ENCODE data around the gene AMN1. TPM values are rescaled to one million over a fixed set of nuclear protein-coding genes. Genes with fewer than 3 reads are reported as not detected.

AMN1 gene
- total RNA-seq, 2 experiments from 2014 or later: 12.6 to 20.1 TPM

- H3K36me3 ChIP-seq (ENCODE audit: insufficient read depth, low read length): no peaks in the 10 kb centered on the region
- no TSS peak for BruUV-seq (replicated peaks)
- no peaks in the 10 kb centered on the region for H3K9me3 ChIP-seq (ENCODE audit: low read length)
- intact Hi-C loops (cut with micrococcal nuclease; ENCODE audit: unreplicated experiment): loop anchor here (5.0 kb wide), 5 partner anchors 87 to 382 kb away; no protein-coding TSS in a partner anchor
- DNase-seq (ENCODE audit: low spot score): no peak
- TF ChIP-seq CTCF (conservative IDR thresholded peaks at IDR 0.05; ENCODE audit: low read length): no peak
- H4K20me1 ChIP-seq (ENCODE audit: insufficient read depth, low read length): no peaks in the 10 kb centered on the region
- no peak overlapping the region for H3K27ac ChIP-seq (ENCODE audit: low read depth, low read length, poor library complexity, severe bottlenecking)
- H3K4me3 ChIP-seq (ENCODE audit: low read depth, low read length, poor library complexity, severe bottlenecking): no peak overlapping the region
- H2AFZ ChIP-seq (ENCODE audit: low read length): 0 out of 2 replicates have a peak overlapping the region, but pooled peaks have one; percentile 26
- POLR2A ChIA-PET: interaction anchor here (0.6 to 1.3 kb wide), 4 partner anchors 17 to 989 kb away, joined by 3 to 5 read pairs (median 3); no protein-coding TSS in a partner anchor
- no peaks in the 10 kb centered on the region for H3K79me2 ChIP-seq (ENCODE audit: insufficient read depth, low read depth, low read length)
- no peak overlapping the region for H3K4me2 ChIP-seq (ENCODE audit: low read length)
- CTCF ChIA-PET (ENCODE audit: unreplicated experiment): no interaction called here
- H3K4me1 ChIP-seq (ENCODE audit: insufficient read depth, low read length, poor library complexity, severe bottlenecking): peaks cover 54% of the 10 kb centered on the region
- no peaks in the 10 kb centered on the region for H3K9me2 ChIP-seq (ENCODE audit: insufficient read depth, low read length)
These were observed 94.2 kb downstream of the AMN1 start for GRCh38 chr12:31634620-31635019.

GRCh38 chr12:31633464-31633863 lies 95.4 kb downstream of the AMN1 start:
- no peaks in the 10 kb centered on the region for H4K20me1 ChIP-seq (ENCODE audit: insufficient read depth, low read length)
- CTCF ChIA-PET (ENCODE audit: unreplicated experiment): no interaction called here
- H3K27ac ChIP-seq (ENCODE audit: low read depth, low read length, poor library complexity, severe bottlenecking): no peak overlapping the region
- no peaks in the 10 kb centered on the region for H3K9me2 ChIP-seq (ENCODE audit: insufficient read depth, low read length)
- no peak for DNase-seq (ENCODE audit: low spot score)
- no peak overlapping the region for H3K4me3 ChIP-seq (ENCODE audit: low read depth, low read length, poor library complexity, severe bottlenecking)
- peaks cover 56% of the 10 kb centered on the region for H3K4me1 ChIP-seq (ENCODE audit: insufficient read depth, low read length, poor library complexity, severe bottlenecking)
- no peak overlapping the region for H2AFZ ChIP-seq (ENCODE audit: low read length)
- POLR2A ChIA-PET: interaction anchor here (0.6 to 1.3 kb wide), 3 partner anchors 12 to 29 kb away, joined by 3 to 7 read pairs (median 3); no protein-coding TSS in a partner anchor
- no peak for TF ChIP-seq CTCF (conservative IDR thresholded peaks at IDR 0.05; ENCODE audit: low read length)
- no peak for TF ChIP-seq EZH2phosphoT487 (IDR thresholded peaks at IDR 0.05; ENCODE audit: borderline replicate concordance, low read depth, low read length)
- H3K36me3 ChIP-seq (ENCODE audit: insufficient read depth, low read length): no peaks in the 10 kb centered on the region
- intact Hi-C loops (cut with micrococcal nuclease; ENCODE audit: unreplicated experiment): no loop called here
- H3K9me3 ChIP-seq (ENCODE audit: low read length): no peaks in the 10 kb centered on the region
- H3K79me2 ChIP-seq (ENCODE audit: insufficient read depth, low read depth, low read length): no peaks in the 10 kb centered on the region
- BruUV-seq (replicated peaks): no TSS peak
- H3K4me2 ChIP-seq (ENCODE audit: low read length): no peak overlapping the region

GRCh38 chr12:31631809-31632208 lies 97.0 kb downstream of the AMN1 start:
- no TSS peak for BruUV-seq (replicated peaks)

More at GRCh38 chr12:31631809-31632208, 97.0 kb downstream of the AMN1 start:
- TF ChIP-seq CTCF (conservative IDR thresholded peaks at IDR 0.05; ENCODE audit: low read length): no peak
- no peak for TF ChIP-seq EZH2phosphoT487 (IDR thresholded peaks at IDR 0.05; ENCODE audit: borderline replicate concordance, low read depth, low read length)
- Histone ChIP-seq H2AFZ (ENCODE audit: low read length) (peak overlapping the region; percentile 65; the same call in 1 of the 2 replicates), H3K4me3 (ENCODE audit: low read depth, low read length, poor library complexity, severe bottlenecking) (no peak overlapping the region), H3K36me3 (ENCODE audit: insufficient read depth, low read length) (no peaks in the 10 kb centered on the region), H4K20me1 (ENCODE audit: insufficient read depth, low read length) (no peaks in the 10 kb centered on the region), H3K27ac (ENCODE audit: low read depth, low read length, poor library complexity, severe bottlenecking) (no peak overlapping the region), H3K79me2 (ENCODE audit: insufficient read depth, low read depth, low read length) (no peaks in the 10 kb centered on the region), H3K4me2 (ENCODE audit: low read length) (no peak overlapping the region), H3K9me2 (ENCODE audit: insufficient read depth, low read length) (no peaks in the 10 kb centered on the region), H3K4me1 (ENCODE audit: insufficient read depth, low read length, poor library complexity, severe bottlenecking) (peaks cover 45% of the 10 kb centered on the region), H3K9me3 (ENCODE audit: low read length) (no peaks in the 10 kb centered on the region)
- DNase-seq (ENCODE audit: low spot score): no peak
- ChIA-PET POLR2A (interaction anchor here (0.6 to 1.2 kb wide), 6 partner anchors 11 to 694 kb away, joined by 3 to 6 read pairs (median 3); no protein-coding TSS in a partner anchor), CTCF (ENCODE audit: unreplicated experiment) (no interaction called here)
- intact Hi-C loops (cut with micrococcal nuclease; ENCODE audit: unreplicated experiment): no loop called here
